Progenitor cell of endocrine pancreas (in vitro differentiated cells): ENCODE data around the gene KRT2. TPM values are rescaled to one million over a fixed set of nuclear protein-coding genes. Genes with fewer than 3 reads are reported as not detected.

Experiments
- DNase-seq: peaks from one replicate; pipeline ENCODE4 v3.0.0; 2021; ENCODE audit warnings: low spot score; ENCODE audit not compliant: unreplicated experiment
- H3K27ac Mint-ChIP-seq: 2 replicates; pipeline ENCODE4 v1.8.0; 2021; ENCODE audit warnings: mild to moderate bottlenecking, moderate library complexity, mixed read lengths
- H3K27me3 Mint-ChIP-seq: 2 replicates; pipeline ENCODE4 v1.8.0; 2021; ENCODE audit warnings: mixed read lengths
- H3K36me3 Mint-ChIP-seq: 2 replicates; pipeline ENCODE4 v1.8.0; 2022; ENCODE audit warnings: mixed read lengths; ENCODE audit not compliant: insufficient read depth
- H3K4me1 Mint-ChIP-seq: 2 replicates; pipeline ENCODE4 v1.8.0; 2021; ENCODE audit warnings: low read depth, mixed read lengths
- H3K4me3 Mint-ChIP-seq: 2 replicates; pipeline ENCODE4 v1.8.0; 2021; ENCODE audit warnings: low read depth, mild to moderate bottlenecking, moderate library complexity, mixed read lengths
- H3K9me3 Mint-ChIP-seq: 2 replicates; pipeline ENCODE4 v1.8.0; 2021; ENCODE audit warnings: low read depth, mixed read lengths
- CTCF ChIP-seq: fragments of 200-600 bp; sonication (generic); IDR thresholded peaks from one replicate; pipeline ENCODE4 v1.5.0; 2021; ENCODE audit warnings: antibody characterized with exemption, mild to moderate bottlenecking; ENCODE audit not compliant: unreplicated experiment
- long read RNA-seq: library from polyadenylated mRNA; unstranded; transcript quantifications from one replicate; pipeline ENCODE4 v2.0.0, GENCODE V29; 2020
- total RNA-seq: library from RNA; stranded (reverse); gene quantifications from 2 replicates; pipeline ENCODE4 v1.2.1, GENCODE V29; 2021

KRT2 gene
- total RNA-seq: not detected in 2 replicates
- long read RNA-seq: 0 reads

GRCh38 chr12:52651726-52652261 lies at the start of gene KRT2:
KRT2 (minus strand) TSS chr12:52652211; CDS start chr12:52652142, 69 bp downstream.
- Mint-ChIP-seq H3K4me3 (no peak within 1 kb of the TSS), H3K4me1 (peaks cover 2% of the 10 kb centered on the region), H3K9me3 (no peaks in the 10 kb centered on the region), H3K27me3 (peaks cover 47% of the 10 kb centered on the region), H3K27ac (no peak within 1 kb of the TSS), H3K36me3 (no peaks in the 10 kb centered on the region)
- no peak for TF ChIP-seq CTCF
- DNase-seq: no peak

- no peak for TF ChIP-seq CTCF
- no peak for DNase-seq
- Mint-ChIP-seq H3K27me3 (peaks cover 46% of the 10 kb centered on the region), H3K4me1 (peaks cover 10% of the 10 kb centered on the region), H3K27ac (no peak overlapping the region), H3K36me3 (no peaks in the 10 kb centered on the region), H3K4me3 (no peak overlapping the region), H3K9me3 (no peaks in the 10 kb centered on the region)
These were observed 49.3 kb upstream of the KRT2 start for GRCh38 chr12:52701281-52701680.

- no peak overlapping the region for H3K4me3 Mint-ChIP-seq
- no peak overlapping the region for H3K27ac Mint-ChIP-seq
- H3K9me3 Mint-ChIP-seq: no peaks in the 10 kb centered on the region
- TF ChIP-seq CTCF: no peak
- no peaks in the 10 kb centered on the region for H3K36me3 Mint-ChIP-seq
- peaks cover 10% of the 10 kb centered on the region for H3K4me1 Mint-ChIP-seq
- DNase-seq: no peak
- peaks cover 48% of the 10 kb centered on the region for H3K27me3 Mint-ChIP-seq
These were observed 47.9 kb upstream of the KRT2 start for GRCh38 chr12:52699960-52700359.

- Mint-ChIP-seq H3K27me3 (peaks cover 48% of the 10 kb centered on the region), H3K4me1 (peaks cover 10% of the 10 kb centered on the region), H3K36me3 (no peaks in the 10 kb centered on the region), H3K27ac (no peak overlapping the region), H3K9me3 (no peaks in the 10 kb centered on the region), H3K4me3 (no peak overlapping the region)
- no peak for TF ChIP-seq CTCF
- DNase-seq: no peak
These were observed 47.4 kb upstream of the KRT2 start for GRCh38 chr12:52699373-52699772.

- no peak for TF ChIP-seq CTCF
- Mint-ChIP-seq H3K27ac (no peak overlapping the region), H3K4me3 (no peak overlapping the region), H3K9me3 (no peaks in the 10 kb centered on the region), H3K27me3 (peaks cover 49% of the 10 kb centered on the region), H3K4me1 (peaks cover 10% of the 10 kb centered on the region), H3K36me3 (no peaks in the 10 kb centered on the region)
- DNase-seq: no peak
These were observed 46.8 kb upstream of the KRT2 start for GRCh38 chr12:52698651-52699340.
